ENCODE data around the gene SPOCD1.

The SPOCD1 gene

GRCh38 chr1:31771891-31772668 lies 43.7 kb downstream of the SPOCD1 start:
- DNase-seq (ENCODE audit: low read depth) = no peak

- no peak for DNase-seq (ENCODE audit: low read depth)
Observed at GRCh38 chr1:31769720-31770390, 46.0 kb downstream of the SPOCD1 start.

- DNase-seq (ENCODE audit: low read depth) = no peak
Observed at GRCh38 chr1:31768939-31769704, 46.7 kb downstream of the SPOCD1 start.

GRCh38 chr1:31768407-31768907 lies 47.4 kb downstream of the SPOCD1 start:
- no peak for DNase-seq (ENCODE audit: low read depth)

GRCh38 chr1:31767225-31767624 lies 48.6 kb downstream of the SPOCD1 start:
- no peak for DNase-seq (ENCODE audit: low read depth)

- DNase-seq (ENCODE audit: low read depth) = no peak
Observed at GRCh38 chr1:31765516-31765915, 50.3 kb downstream of the SPOCD1 start.

GRCh38 chr1:31765041-31765467 lies 50.8 kb downstream of the SPOCD1 start:
- no peak for DNase-seq (ENCODE audit: low read depth)

GRCh38 chr1:31764312-31765040 lies 51.3 kb downstream of the SPOCD1 start, which contains the start of gene ADGRB2:
Gene ADGRB2, minus strand, starts transcription at chr1:31764340. Its CDS starts 7,119 bp downstream, at chr1:31757221.
- no peak for DNase-seq (ENCODE audit: low read depth)

- no peak for DNase-seq (ENCODE audit: low read depth)
Observed at GRCh38 chr1:31763671-31764311, 52.0 kb downstream of the SPOCD1 start.

GRCh38 chr1:31762726-31763670 lies 52.8 kb downstream of the SPOCD1 start:
- DNase-seq (ENCODE audit: low read depth) = no peak

- DNase-seq (ENCODE audit: low read depth) = no peak
Observed at GRCh38 chr1:31762323-31762722, 53.5 kb downstream of the SPOCD1 start.

- DNase-seq (ENCODE audit: low read depth) = no peak
Observed at GRCh38 chr1:31761883-31762282, 53.9 kb downstream of the SPOCD1 start.

GRCh38 chr1:31760471-31761470 lies 55.1 kb downstream of the SPOCD1 start:
- DNase-seq (ENCODE audit: low read depth) = peak; percentile 54

- DNase-seq (ENCODE audit: low read depth) = no peak
Observed at GRCh38 chr1:31759298-31760023, 56.4 kb downstream of the SPOCD1 start.

- no peak for DNase-seq (ENCODE audit: low read depth)
Observed at GRCh38 chr1:31758823-31759222, 57.0 kb downstream of the SPOCD1 start.

- no peak for DNase-seq (ENCODE audit: low read depth)
Observed at GRCh38 chr1:31757989-31758388, 57.8 kb downstream of the SPOCD1 start.

- no peak for DNase-seq (ENCODE audit: low read depth)
Observed at GRCh38 chr1:31757204-31757679, 58.6 kb downstream of the SPOCD1 start.

- no peak for DNase-seq (ENCODE audit: low read depth)
Observed at GRCh38 chr1:31756578-31756977, 59.2 kb downstream of the SPOCD1 start.
